HG03175 (cell line): Measurements from ENCODE around the gene CSF1.
"Not testable (repeated sequence)": the region's sequence is repeated elsewhere in the genome, so short reads cannot be mapped to it uniquely, and the experiment has no call there.

Source experiments
- ATAC-seq: cut with Tn5 transposase; IDR thresholded peaks from one replicate; pipeline ENCODE4 v1.9.1; 2021; ENCODE audit warnings: mild to moderate bottlenecking, moderate library complexity; ENCODE audit not compliant: unreplicated experiment

Gene CSF1, protein sequence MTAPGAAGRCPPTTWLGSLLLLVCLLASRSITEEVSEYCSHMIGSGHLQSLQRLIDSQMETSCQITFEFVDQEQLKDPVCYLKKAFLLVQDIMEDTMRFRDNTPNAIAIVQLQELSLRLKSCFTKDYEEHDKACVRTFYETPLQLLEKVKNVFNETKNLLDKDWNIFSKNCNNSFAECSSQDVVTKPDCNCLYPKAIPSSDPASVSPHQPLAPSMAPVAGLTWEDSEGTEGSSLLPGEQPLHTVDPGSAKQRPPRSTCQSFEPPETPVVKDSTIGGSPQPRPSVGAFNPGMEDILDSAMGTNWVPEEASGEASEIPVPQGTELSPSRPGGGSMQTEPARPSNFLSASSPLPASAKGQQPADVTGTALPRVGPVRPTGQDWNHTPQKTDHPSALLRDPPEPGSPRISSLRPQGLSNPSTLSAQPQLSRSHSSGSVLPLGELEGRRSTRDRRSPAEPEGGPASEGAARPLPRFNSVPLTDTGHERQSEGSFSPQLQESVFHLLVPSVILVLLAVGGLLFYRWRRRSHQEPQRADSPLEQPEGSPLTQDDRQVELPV

DNA sequence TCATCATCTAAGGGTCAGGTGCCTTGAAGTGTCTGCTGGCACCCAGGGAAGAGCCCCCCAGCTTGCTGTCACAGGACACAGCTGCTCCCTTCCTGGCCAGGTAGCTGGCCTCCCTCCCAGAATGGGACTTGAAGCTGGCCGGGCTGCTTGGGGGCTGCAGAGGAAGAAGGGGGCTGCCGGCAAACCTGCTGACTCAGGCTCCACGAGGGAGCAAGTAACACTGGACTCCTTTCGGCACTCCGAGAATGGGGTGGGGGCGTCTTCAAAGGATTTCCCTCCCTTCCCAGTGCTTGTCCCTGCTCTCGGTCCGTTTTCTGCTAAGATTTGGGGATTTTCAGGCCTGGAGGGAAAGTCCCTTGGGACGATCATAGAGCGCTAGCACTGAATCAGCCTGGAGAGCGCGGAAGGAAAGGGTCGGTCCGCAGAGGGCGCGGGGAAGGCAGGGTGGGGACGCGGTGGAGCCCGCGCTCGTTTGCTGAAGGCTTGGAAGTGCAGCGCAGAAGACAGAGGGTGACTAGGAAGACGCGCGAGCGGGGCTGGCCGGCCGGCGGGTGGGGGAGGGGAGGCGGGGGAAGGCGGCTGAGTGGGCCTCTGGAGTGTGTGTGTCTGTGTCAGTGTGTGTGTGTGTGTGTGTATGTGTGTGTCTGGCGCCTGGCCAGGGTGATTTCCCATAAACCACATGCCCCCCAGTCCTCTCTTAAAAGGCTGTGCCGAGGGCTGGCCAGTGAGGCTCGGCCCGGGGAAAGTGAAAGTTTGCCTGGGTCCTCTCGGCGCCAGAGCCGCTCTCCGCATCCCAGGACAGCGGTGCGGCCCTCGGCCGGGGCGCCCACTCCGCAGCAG lies at the start of gene CSF1:
TSS of gene CSF1 (plus strand) at position 727 of the 840 bp plus-strand sequence. CDS start 175 bp downstream, outside the sequence.
- no peak for ATAC-seq

DNA sequence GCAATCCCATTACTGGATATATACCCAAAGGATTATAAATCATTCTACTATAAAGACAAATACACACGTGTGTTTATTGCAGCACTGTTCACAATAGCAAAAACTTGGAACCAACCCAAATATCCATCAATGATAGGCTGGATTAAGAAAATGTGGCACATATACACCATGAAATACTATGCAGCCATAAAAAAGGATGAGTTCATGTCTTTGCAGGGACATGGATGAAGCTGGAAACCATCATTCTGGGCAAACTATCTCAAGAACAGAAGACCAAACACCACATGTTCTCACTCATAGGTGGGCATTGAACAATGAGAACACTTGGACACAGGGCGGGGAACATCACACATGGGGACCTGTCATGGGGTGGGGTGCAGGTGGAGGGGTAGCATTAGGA lies 49.0 kb upstream of the CSF1 start:
- ATAC-seq = not testable (repeated sequence)

DNA sequence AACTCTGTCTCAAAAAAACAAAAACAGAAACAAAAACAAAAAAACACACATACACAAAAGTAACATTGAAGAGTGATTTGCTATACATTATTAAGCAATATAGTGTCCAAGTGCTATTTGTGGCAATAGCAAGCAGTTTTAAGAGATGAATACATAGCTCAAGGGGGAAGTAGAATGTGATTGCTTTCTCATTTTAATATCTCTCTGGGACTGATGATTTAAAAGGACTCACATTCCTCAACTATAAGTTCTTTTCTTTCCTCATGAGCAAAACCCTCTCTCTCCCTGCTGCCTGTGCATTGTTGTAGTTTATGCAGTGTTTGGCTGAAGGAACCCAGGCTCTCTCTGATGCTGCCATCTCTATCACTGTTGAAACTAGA lies 47.0 kb upstream of the CSF1 start:
- no peak for ATAC-seq

DNA sequence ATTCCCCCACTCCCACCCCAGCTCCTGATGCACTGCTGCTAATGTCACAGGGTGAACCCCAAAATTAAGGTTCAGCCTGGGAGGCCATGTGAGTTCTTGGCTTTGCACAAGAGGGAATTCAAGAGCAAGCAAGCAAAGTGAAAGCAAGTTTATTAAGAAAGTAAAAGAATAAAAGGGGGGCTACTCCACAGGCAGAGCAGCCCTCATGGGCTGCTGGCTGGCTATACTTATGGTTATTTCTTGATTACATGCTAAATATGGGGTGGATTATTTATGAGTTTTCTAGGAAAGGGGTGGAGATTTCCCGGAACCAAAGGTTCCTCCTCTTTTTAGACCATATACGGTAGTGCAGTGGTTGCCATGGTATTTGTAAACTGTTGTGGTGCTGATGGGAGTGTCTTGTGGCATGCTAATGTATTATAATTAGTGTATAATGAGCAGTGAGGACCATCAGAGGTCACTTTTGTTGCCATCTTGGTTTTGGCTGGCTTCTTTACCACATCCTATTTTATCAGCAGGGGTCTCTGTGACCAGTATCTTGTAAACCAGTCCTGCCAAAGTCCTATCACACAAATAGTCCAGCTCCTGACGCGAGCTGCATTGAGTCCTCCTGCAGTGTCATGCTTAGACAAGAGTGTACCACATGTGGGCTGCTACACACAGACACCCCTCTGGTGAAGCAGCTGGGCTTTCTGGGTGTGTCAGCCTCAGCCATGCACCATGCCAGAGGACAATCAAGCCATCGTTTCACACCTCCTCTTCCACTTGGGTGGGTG lies 46.4 kb upstream of the CSF1 start:
- no peak for ATAC-seq

DNA sequence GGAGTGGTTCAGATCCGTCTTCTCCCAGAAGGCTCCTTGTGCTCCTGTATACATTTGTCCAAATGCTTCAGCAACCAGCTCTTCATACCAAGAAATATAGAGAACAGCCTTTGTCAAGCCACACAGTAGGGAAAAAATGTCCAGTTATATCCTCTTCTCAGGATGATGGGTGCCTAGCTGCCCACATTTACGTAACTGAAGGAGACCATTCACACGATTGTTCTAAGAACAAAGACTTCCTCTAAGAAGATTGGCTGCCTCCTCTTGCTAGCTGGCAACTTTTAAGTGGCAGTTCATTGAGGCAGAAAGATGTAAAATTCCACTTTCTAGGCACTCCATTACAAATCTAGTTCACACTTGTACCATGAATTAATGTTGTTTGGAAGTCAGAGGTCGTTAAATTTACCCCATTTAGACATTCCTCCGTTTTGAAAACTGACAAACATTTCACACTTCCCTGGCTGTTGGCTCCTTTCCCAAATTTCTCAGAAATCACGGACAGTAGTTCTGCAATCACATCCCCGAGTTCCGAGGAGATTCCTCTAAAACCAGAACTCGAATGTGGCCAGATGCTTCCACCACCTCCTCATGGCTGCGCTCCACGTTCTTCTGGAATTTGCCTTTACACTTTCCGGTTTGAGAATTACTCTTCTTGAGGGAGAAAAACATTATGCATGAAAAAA lies 45.6 kb upstream of the CSF1 start:
- no peak for ATAC-seq

DNA sequence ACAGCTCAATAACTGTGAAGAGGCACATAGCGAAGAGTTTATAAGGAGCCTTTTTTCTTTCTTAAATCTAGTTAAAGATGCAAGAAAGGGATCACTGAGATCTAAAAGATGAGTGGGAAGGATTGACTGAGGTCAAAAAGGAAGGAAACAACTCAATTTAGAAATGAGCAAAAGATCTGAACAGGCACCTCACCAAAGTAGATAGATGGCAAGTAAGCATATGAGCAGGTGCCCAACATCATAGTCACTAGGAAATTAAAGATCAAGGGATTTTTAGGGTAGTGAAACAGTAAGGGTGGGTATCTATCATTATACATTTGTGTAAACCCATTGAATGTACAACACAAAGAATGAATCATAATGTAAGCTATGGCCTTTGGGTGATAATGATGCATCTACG lies 44.6 kb upstream of the CSF1 start:
- no peak for ATAC-seq

DNA sequence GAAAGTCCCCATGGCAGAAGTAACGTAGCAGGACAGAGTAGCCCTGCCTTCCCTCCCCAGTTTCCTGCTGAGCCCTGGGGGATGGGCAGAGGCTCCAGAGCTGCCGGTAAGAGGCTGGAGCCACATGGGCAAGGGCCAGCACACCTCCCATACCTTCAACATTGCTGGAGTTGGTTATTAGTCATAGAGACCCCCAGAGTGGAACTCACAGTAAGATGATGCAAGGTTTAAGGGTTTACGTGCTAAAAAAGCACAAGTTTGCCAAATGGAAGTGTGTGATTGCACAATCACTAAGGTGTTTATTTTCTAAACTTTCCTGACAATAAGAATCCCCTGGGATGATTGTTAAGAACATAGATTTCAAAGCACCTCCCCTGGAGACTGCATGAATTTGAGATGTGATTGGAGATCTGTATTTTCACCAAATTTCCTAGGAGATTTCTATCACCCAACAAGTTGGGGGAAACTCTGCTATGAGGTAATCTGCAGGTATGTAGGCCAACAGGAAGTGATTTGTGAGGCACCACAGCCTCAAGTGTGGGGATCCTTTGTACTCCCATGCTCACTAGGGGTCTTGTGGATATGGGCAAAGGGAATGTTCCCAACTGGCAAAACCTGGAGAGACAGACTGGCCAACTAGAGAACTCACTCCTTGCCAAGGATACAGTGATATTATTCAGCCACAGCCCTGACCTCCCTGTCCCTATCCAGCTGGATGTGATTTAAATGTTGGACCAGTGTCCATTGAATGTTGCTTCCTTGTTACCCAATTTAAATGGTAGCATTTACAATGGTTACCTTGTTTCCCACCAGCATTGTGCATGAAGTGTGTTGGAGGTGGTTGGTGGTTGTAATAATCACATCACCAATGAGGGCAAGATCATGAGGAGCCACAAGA lies 37.1 kb upstream of the CSF1 start:
- no peak for ATAC-seq

DNA sequence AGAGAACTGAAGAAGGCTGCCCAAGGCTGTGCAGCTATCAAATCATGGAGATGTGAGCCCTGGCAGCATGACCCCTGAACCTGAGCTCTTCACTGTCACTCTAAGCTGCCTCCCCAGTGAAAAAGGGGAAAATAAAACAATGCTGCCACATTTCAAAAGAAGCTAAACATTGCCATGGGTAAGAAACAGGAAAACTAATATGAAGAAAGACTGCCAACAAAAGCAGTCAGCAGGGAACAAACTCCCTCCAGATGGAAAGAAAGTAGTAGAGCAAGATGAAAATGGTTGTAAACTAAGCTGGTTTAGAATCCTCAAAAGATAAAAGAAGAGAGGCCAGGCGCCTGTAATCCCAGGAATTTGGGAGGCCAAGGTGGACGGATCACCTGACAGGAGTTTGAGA lies 36.2 kb upstream of the CSF1 start:
- no peak for ATAC-seq

DNA sequence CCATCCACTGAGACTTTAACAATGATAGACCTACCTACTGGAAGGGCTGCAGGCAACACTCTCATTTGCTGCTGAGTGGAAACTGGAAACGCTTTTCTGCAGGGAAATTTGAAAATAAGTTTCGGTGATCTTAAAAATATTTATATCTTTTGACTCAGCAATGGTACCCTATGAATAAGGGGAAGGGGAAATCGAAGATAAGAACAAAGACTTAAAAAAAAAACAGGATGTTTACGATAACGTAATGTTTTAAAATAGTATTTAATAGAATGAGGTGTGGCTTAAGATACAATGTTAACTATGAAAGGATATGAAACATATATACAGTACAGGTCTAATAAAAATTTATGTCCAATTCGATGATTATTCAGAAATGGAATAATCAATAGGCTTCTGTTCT lies 34.8 kb upstream of the CSF1 start:
- no peak for ATAC-seq

DNA sequence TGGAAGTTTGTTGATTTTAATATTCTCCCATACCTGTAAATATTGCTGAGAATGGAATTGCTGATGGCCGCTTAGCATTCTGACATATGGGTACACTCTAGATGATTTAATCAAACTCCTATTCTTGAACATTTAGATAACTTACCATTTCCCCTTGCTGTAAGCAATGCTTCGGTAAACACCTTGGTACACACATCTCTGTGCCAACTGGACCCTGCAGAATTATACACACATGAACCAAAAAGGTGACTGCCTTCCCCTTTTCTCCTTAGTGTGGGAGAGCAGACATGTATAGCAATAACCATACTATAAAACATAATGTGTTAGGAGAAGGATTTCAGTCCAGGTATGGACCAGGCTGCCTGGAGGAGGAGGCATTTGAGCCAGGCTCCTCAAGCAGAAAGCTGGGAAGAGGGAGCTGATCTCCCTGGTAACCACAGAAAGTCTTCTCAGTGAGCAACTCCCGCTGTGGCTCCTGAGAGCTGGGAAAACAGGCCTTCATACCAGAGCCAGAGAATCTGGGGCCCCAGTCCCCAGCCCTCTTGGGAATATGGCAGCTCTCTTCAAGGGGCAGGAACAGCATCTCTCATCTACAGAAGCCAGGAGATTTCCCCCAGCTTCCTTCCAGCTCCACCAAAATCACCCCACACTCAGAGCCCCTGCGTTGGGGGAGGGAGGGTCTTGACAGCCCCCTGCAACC lies 33.9 kb upstream of the CSF1 start:
- no peak for ATAC-seq

DNA sequence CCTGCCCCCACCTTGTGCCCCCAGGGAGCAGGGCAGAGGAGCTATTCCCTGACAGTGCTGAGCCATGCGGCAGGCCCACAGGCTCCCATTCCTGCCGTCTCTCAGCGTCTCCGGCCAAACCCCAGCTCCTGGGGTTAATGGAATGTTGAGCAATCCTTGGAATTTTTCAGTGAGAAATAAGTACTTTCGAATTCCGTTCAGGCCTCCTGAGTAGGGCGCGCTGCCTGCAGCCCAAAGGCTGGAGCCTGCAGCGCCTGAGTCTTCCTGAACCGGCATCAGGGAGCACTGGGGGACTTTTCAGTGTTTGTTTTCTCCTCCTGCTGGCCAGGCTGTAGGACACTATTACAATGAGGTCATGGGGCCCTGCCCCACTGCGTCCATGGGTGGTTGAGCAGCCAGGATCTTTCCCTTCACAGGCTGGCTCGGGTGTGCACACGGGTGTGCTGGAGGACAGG lies 33.3 kb upstream of the CSF1 start:
- ATAC-seq = no peak

DNA sequence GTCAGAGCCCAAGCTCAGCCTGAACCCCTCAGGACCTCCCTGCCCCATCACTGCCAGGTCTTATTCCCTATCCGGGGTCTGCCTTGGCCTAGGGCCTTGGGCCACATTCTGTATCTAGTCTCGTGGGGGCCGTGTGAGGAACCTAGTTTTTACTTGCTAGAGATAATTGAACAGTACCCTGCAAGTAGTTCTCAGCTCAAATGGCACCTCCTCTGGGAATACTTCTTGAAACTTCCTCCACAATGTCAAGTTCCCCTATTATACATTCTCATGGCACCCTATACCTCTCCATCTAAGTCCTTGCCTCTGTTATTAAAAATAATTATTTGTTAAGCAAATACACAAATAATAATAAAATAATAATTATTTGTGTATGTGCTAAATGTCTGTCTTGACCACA lies 32.9 kb upstream of the CSF1 start:
- no peak for ATAC-seq

DNA sequence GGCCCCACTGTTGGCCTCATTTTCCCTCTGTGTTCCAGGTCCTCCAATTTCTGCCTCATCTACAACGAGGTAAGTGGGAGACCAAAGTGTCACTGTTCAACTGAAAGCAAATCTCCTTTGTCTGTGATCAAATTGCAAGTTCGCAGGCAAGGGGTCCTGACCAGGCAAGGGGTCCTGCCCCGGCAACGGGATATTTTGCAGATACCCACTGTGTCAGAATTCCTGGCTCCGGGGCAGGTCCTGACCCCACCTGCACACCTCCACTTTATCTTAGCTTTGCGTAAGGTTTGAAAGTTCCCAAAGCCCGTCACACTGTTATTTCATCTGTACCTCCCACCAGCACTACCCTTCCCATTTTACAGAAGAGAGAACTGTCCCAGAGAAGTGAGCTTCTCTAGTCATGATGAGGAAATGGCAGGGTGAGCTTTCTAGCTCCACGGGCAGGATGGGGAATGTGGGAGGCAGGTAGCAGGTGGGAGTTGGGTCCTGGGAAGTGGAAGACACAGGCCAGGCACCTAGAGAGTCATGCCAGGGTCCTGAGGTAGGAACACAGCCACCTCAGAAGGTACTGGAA lies 32.0 kb upstream of the CSF1 start:
- no peak for ATAC-seq

DNA sequence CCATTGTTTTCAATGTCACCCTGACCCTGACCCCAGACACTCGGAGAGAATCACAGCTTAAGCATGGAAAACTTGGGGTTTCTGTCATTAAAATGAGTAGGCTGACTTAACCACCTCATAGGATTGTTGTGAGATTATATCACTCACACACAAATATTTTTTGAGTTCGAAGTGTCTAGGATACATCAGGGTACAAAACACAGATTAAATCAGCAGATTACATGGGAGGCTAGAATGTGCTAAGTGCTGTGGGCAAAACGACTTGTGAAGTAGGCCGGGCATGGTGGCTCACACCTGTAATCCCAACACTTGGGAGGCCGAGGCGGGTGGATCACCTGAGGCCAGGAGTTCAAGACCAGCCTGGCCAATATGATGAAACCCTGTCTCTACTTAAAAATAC lies 31.3 kb upstream of the CSF1 start:
- not testable (repeated sequence) for ATAC-seq

DNA sequence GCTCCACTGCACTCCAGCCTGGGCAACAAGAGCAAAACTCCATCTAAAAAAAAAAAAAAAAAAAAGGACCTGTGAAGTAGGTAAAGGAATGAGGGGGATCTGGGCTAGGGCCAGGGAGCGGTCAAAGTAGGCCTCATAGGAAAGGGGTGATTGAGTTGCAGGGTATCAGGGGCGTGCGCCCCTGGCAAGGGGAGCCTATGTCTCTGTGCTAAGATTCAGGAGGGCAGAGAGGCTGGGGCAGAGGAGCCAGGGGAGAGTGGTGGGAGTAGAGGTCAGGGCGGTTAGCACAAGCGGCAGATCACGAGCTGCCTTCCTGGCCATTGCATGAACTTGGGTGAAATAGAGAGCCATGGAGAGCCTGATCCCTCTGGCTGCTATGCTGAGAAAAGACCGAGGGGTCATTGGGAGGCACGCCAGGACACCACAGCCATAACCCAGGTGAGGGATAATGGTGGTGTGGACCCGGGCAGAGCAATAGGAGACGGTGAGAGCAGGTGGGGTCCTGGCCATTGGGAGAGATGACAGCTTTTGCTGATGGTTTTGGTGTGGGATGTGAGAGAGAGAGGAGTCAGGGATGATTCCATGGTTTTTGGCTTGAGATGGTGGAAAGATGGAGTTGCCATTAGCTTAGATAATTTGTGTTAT lies 30.6 kb upstream of the CSF1 start:
- no peak for ATAC-seq

DNA sequence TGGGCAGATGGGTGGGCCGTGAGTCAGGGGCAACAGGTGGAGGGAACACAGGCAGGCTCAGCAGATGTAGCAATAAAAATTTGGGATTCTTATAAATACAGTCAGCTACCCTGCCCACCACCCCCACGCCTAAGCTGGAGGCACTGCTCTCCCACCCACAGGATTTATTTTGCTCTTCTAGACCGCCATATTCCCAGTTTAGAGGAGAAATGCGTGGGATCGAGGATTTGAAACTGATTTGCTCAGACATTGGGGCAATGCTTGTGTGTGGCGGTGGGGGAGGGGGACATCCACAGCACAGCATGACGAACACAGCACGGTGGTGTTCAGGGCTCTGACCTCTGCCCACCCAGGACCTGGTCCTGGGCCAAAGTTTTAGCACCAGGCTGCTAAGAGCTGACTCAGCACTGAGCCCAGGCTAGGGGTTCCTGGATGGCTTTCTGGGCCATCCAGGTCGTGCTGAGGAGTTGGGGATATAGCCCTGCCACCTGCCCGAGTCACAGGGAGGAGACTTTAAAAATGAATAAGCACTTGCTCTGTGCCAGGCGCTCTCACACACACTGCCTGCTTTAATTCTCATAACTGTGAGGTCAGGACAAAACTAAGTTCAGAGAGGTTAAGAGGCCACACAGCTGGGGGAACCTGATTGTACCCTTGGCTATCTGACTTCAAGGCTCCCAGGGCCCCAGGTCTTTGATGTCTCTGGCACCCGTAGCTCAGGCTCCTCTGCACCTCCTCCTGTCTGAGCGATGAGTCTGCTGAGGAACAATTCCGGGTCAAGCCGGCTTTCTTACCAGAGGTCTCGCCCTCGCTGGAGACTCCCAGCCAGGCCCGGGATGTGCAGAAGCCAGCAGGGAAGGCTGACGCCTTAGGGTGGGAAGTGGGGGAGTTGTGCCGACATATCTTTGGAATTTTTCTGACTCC lies 29.4 kb upstream of the CSF1 start:
- no peak for ATAC-seq

DNA sequence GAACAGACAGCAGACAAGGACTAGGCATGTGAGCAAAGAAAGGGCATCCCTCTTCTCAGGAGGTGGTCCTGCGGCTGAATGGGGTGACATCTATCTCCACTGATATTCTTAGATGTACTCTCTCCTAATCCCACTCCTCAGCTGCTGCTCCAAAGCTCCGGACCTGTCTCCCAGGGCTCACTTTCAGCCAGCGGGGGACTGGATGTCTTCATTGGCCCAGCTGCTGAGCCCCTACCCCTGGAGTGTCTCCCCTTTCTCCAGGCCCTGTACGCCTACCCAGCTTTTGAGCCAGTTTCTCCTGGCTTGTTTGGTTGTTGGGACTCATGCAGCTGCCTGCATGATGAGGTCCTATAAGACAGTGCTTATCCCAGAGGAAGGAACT lies 28.8 kb upstream of the CSF1 start:
- no peak for ATAC-seq
